ENCODE results near the gene FAM13A.
"Not testable (repeated sequence)": the region's sequence is repeated elsewhere in the genome, so short reads cannot be mapped to it uniquely, and the experiment has no call there.

FAM13A gene

GRCh38 chr4:88960576-88960975, 96.4 kb downstream of the FAM13A start:
- DNase-seq (ENCODE audit: low read depth in 2 of 2): no peak

- DNase-seq (ENCODE audit: low read depth in 2 of 2): no peak
These were observed 98.9 kb downstream of the FAM13A start for GRCh38 chr4:88958080-88958479.

GRCh38 chr4:88957570-88957969, 99.4 kb downstream of the FAM13A start:
- no peak for DNase-seq (ENCODE audit: low read depth in 2 of 2)

GRCh38 chr4:88955580-88956380, 101.2 kb downstream of the FAM13A start:
- no peak for DNase-seq (ENCODE audit: low read depth in 2 of 2)

- no peak for DNase-seq (ENCODE audit: low read depth in 2 of 2)
These were observed 103.6 kb downstream of the FAM13A start for GRCh38 chr4:88953400-88953799.

- no peak for DNase-seq (ENCODE audit: low read depth in 2 of 2)
These were observed 104.9 kb downstream of the FAM13A start for GRCh38 chr4:88952081-88952480.

- DNase-seq (ENCODE audit: low read depth in 2 of 2): no peak
These were observed 107.4 kb downstream of the FAM13A start for GRCh38 chr4:88949605-88950004.

- no peak for DNase-seq (ENCODE audit: low read depth in 2 of 2)
These were observed 116.5 kb downstream of the FAM13A start for GRCh38 chr4:88940506-88940905.

GRCh38 chr4:88939697-88940096, 117.3 kb downstream of the FAM13A start:
- DNase-seq (ENCODE audit: low read depth in 2 of 2): no peak

GRCh38 chr4:88938138-88938537, 118.8 kb downstream of the FAM13A start:
- no peak for DNase-seq (ENCODE audit: low read depth in 2 of 2)

GRCh38 chr4:88937081-88937480, 119.9 kb downstream of the FAM13A start:
- no peak for DNase-seq (ENCODE audit: low read depth in 2 of 2)

- no peak for DNase-seq (ENCODE audit: low read depth in 2 of 2)
These were observed 123.4 kb downstream of the FAM13A start for GRCh38 chr4:88933414-88934160.

GRCh38 chr4:88928852-88929251, 128.1 kb downstream of the FAM13A start:
- DNase-seq (ENCODE audit: low read depth in 2 of 2): no peak

- no peak for DNase-seq (ENCODE audit: low read depth in 2 of 2)
These were observed 129.6 kb downstream of the FAM13A start for GRCh38 chr4:88927420-88927819.

- DNase-seq (ENCODE audit: low read depth in 2 of 2): no peak
These were observed 137.9 kb downstream of the FAM13A start for GRCh38 chr4:88919056-88919455.

- DNase-seq (ENCODE audit: low read depth in 2 of 2): not testable (repeated sequence)
These were observed 143.8 kb downstream of the FAM13A start for GRCh38 chr4:88913181-88913580.

GRCh38 chr4:88911246-88912212, 145.5 kb downstream of the FAM13A start:
- no peak for DNase-seq (ENCODE audit: low read depth in 2 of 2)

GRCh38 chr4:88910101-88910500, 146.9 kb downstream of the FAM13A start:
- DNase-seq (ENCODE audit: low read depth in 2 of 2): no peak

- no peak for DNase-seq (ENCODE audit: low read depth in 2 of 2)
These were observed 148.5 kb downstream of the FAM13A start for GRCh38 chr4:88908521-88908920.

- DNase-seq (ENCODE audit: low read depth in 2 of 2): no peak
These were observed 149.0 kb downstream of the FAM13A start for GRCh38 chr4:88908003-88908402.

- no peak for DNase-seq (ENCODE audit: low read depth in 2 of 2)
These were observed 149.5 kb downstream of the FAM13A start for GRCh38 chr4:88907478-88907877.

- DNase-seq (ENCODE audit: low read depth in 2 of 2): not testable (repeated sequence)
These were observed 152.7 kb downstream of the FAM13A start for GRCh38 chr4:88904240-88904639.
